AG08396 (cell line): Measurements from ENCODE around the gene DGKG.
A peak's percentile ranks its signal among the peaks of the same experiment; 100 is the strongest.

Source experiments
- DNase-seq: peaks from one replicate; pipeline ENCODE4 v3.0.0; 2012; ENCODE audit warnings: low spot score, mixed read lengths

The DGKG gene

GRCh38 chr3:186210852-186211500, 151.1 kb downstream of the DGKG start:
- DNase-seq, result no peak

- peak; percentile 84 for DNase-seq
Observed at GRCh38 chr3:186209810-186210752, 152.0 kb downstream of the DGKG start.

GRCh38 chr3:186208296-186208989, 153.6 kb downstream of the DGKG start:
- no peak for DNase-seq

- DNase-seq, result no peak
Observed at GRCh38 chr3:186207515-186207914, 154.5 kb downstream of the DGKG start.

GRCh38 chr3:186200726-186201125, 161.3 kb downstream of the DGKG start:
- DNase-seq, result no peak

- no peak for DNase-seq
Observed at GRCh38 chr3:186198442-186198841, 163.6 kb downstream of the DGKG start.

- DNase-seq, result no peak
Observed at GRCh38 chr3:186194451-186194811, 167.6 kb downstream of the DGKG start.

- DNase-seq, result no peak
Observed at GRCh38 chr3:186193534-186194450, 168.2 kb downstream of the DGKG start.

- no peak for DNase-seq
Observed at GRCh38 chr3:186192823-186193222, 169.2 kb downstream of the DGKG start.

GRCh38 chr3:186189492-186189891, 172.5 kb downstream of the DGKG start:
- no peak for DNase-seq

- DNase-seq, result no peak
Observed at GRCh38 chr3:186187401-186188275, 174.4 kb downstream of the DGKG start.

GRCh38 chr3:186185194-186185787, 176.7 kb downstream of the DGKG start:
- no peak for DNase-seq

GRCh38 chr3:186184021-186184420, 178.0 kb downstream of the DGKG start:
- no peak for DNase-seq

- no peak for DNase-seq
Observed at GRCh38 chr3:186182850-186183249, 179.2 kb downstream of the DGKG start.

GRCh38 chr3:186181901-186182300, 180.1 kb downstream of the DGKG start:
- DNase-seq, result no peak

- DNase-seq, result no peak
Observed at GRCh38 chr3:186180891-186181481, 181.0 kb downstream of the DGKG start.

GRCh38 chr3:186180151-186180550, 181.9 kb downstream of the DGKG start:
- DNase-seq, result no peak

GRCh38 chr3:186178412-186178811, 183.6 kb downstream of the DGKG start:
- DNase-seq, result no peak

- no peak for DNase-seq
Observed at GRCh38 chr3:186176373-186176990, 185.6 kb downstream of the DGKG start.
